GM12891 (cell line): ENCODE results near the gene ABHD6.
"Not testable (repeated sequence)": the region's sequence is repeated elsewhere in the genome, so short reads cannot be mapped to it uniquely, and the experiment has no call there.

Experiments
- DNase-seq: peaks from one replicate; pipeline ENCODE4 v3.0.0; 2011; ENCODE audit warnings: low spot score; ENCODE audit not compliant: insufficient read length
- FAIRE-seq: peaks from 2 replicates; lab custom pipeline; 2011; peaks lifted over from hg19 to GRCh38; lab: Jason Lieb, UNC
- PAX5 ChIP-seq: IDR thresholded peaks from 2 replicates; pipeline ENCODE4 v1.6.1; 2011; ENCODE audit warnings: low read length, moderate library complexity, mild to moderate bottlenecking; ENCODE audit not compliant: insufficient read depth, severe bottlenecking
- POLR2A ChIP-seq: IDR thresholded peaks from 2 replicates; pipeline ENCODE4 v1.6.1; 2011; ENCODE audit warnings: low read depth, low read length, control low read depth
- POLR2AphosphoS5 ChIP-seq: IDR thresholded peaks from 2 replicates; pipeline ENCODE4 v1.6.1; 2011; ENCODE audit warnings: low read depth, low read length, control low read depth
- POU2F2 ChIP-seq: IDR thresholded peaks from 2 replicates; pipeline ENCODE4 v1.6.1; 2011; ENCODE audit warnings: low read depth, mild to moderate bottlenecking, control low read depth, low read length, moderate library complexity
- SPI1 ChIP-seq: IDR thresholded peaks from 2 replicates; pipeline ENCODE4 v1.6.1; 2011; ENCODE audit warnings: low read depth, low read length, control low read depth
- TAF1 ChIP-seq: IDR thresholded peaks from 2 replicates; pipeline ENCODE4 v1.6.1; 2011; ENCODE audit warnings: low read depth, low read length, control low read depth

ABHD6 gene

DNA sequence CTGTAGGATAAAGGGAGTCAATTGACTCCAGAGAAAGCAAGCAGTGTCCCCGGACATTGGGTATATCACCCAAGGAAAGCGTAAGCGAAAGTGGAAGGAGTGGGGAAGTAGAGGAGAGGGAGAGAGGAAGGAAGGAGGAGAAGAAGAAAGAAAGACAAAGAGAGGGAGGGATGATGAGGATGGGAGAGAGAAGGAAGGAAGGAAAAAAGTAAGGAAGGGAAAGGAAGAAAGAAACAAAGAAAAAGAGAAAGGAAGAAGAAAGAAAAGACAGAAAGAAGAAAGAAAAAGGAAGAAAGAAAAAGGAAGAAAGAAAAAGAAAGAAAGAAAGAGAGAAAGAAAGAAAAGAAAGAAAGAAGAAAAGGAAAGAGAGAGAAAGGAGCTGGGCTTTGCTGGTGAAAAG, 27.7 kb upstream of the ABHD6 start:
- TF ChIP-seq POLR2AphosphoS5, result no peak
- TF ChIP-seq POLR2A, result no peak
- no peak for TF ChIP-seq SPI1
- TF ChIP-seq TAF1, result no peak
- no peak for TF ChIP-seq POU2F2
- no peak for TF ChIP-seq PAX5
- FAIRE-seq (no peak), DNase-seq (no peak)

DNA sequence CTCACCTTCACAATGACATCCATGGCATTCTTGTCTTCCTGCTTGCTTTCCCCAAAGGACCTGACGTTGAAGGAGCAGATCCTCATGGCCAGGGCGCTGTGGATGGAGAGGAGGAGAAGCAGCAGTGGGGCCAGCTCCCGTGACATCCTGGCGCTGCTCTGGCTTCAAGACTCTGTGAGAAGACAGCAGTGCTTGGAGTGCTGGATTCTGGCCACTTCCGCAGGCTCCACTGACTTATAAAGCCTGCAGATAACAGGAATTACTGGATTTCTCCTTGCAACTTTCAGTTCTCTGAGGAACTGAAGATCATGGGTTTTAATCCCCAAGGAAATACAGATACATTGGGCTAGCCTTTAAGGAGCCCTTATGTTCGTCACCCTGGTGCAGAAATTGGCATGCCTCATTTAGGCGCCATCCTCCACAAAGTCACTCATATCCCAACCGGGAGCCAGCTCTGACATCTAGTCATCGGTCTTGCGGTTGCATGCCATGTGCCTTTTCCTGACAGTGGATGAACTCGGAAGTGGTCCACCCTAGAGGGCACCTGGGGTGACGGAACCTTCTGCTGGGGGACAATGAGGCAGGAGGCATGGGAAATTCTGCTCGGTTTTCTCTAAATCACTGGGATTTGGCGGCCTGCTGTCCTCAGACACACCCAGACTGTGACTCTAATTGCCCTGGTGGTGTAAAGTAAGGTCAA, 26.7 kb upstream of the ABHD6 start, which contains the start of gene DNASE1L3:
Gene DNASE1L3 (minus strand): TSS at position 212 of the 700 bp plus-strand sequence. CDS start 66 bp downstream, at position 146.
- TF ChIP-seq POLR2AphosphoS5 (no peak), SPI1 (no peak), POLR2A (no peak), POU2F2 (no peak), TAF1 (no peak), PAX5 (no peak)
- FAIRE-seq (no peak), DNase-seq (no peak)

DNA sequence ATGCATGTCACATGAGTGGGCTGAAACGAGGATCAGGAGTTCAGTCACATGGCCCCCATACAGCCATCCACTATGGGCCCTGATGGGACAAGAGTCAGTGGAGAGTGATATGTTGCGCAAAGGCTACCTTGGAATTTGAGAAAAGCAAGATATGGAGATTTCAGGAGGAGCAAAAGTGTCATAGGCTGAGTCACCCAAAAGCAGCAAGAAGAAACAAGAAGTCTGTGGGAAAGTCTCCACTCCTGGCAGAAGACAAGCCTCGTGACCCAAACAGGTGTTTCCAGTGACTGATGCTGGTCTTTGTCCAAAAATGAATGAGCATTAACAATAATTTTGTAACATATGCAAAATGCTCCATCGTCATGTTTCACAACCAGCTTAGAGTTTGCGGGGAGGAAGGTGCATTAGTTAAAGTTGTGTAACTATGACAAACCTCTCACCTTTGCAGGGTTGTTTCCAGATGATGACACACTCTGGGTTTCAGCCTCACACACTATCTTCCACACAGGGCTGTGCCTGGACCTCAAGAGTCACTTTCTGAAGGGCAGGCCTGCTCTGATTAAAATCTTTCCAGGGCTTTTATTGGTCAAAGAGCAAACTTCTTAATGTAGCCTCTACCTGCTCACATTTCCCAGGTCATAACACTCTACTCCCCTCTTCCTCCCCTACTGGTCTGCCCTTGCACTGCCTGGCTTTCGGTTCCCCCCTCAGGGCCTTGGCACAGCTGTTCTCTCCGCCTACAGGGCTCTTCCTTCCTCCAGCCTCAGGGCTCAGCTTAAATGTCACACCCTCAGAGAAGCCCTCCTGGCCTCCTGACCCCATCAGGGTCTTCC, 22.9 kb upstream of the ABHD6 start:
- FAIRE-seq, result peak; percentile 97
- TF ChIP-seq POLR2A, result 0 out of 2 replicates have a peak, but pooled peaks have one; percentile 25
- peak; percentile 29; the same call in 1 of the 2 replicates for TF ChIP-seq POLR2AphosphoS5
- peak; percentile 89 for TF ChIP-seq POU2F2
- TF ChIP-seq SPI1, result peak; percentile 92
- 0 out of 2 replicates have a peak, but pooled peaks have one; percentile 49 for TF ChIP-seq TAF1
- no peak for TF ChIP-seq PAX5
- no peak for DNase-seq

DNA sequence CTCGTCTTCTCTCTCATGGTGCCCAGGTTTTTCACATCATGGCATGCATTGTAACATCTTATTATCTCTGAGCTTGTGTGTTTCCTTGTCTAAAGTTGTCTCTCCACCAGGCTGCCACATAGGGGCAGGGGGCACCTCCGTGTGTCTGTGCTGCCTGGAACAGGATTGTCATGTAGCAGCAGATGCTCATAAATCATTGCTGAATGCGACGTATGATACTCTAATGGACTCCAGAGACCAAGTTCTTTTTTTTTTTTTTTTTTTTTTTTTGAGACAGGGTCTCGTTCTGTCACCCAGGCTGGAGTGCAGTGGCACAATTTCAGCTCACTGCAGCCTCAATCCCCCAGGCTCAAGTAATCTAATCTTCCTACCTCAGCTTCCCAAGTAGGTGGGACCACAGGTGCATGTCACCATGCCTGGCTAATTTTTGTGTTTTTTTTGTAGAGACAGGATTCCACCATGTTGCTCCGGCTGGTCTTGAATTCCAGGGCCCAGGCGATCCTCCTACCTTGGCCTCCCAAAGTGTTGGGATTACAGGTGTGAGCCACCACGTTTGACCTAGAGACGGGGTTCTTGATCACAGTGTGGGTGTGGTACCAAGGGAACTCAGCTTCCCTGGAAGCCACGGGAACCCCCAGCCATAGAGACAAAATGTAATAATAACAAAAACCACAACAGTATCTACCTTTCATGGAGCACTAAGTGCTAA, 22.1 kb upstream of the ABHD6 start:
- DNase-seq, result no peak
- no peak for TF ChIP-seq SPI1
- no peak for TF ChIP-seq POLR2AphosphoS5
- TF ChIP-seq POLR2A, result no peak
- TF ChIP-seq PAX5, result no peak
- no peak for TF ChIP-seq POU2F2
- TF ChIP-seq TAF1, result no peak
- peak; percentile 28 for FAIRE-seq

DNA sequence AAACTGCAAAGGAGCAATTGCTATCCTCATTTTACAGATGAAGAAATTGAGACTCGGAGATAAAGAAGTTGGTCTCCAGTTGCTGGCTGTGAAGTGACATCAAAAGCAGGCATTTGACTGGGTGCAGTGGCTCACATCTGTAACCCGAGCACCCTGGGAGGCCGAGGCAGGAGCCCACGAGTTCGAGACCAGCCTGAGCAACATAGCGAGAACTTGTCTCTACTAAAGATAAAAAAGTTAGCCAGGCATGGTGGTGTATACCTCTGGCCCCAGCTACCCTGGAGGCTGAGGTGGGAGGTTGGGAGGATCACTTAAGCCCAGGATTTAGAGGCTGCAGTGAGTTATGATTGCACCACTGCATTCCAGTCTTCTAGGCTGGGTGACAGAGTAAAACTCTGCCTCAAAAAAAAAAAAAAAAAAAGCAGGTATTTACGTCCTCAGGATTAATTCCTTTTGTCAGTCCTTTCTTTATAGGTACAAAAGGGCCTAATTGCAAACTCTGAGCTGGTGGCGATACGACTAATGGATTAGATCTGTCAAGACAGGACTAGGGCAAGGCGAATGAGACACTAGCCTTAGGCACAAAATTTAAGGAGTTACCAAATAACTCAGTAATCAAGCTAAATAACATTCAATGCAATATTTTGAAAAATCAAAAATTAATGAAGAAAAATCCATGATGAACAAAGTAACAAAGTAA, 20.9 kb upstream of the ABHD6 start:
- TF ChIP-seq POLR2A, result no peak
- TF ChIP-seq SPI1, result no peak
- no peak for TF ChIP-seq TAF1
- no peak for TF ChIP-seq POLR2AphosphoS5
- no peak for TF ChIP-seq PAX5
- TF ChIP-seq POU2F2, result no peak

DNA sequence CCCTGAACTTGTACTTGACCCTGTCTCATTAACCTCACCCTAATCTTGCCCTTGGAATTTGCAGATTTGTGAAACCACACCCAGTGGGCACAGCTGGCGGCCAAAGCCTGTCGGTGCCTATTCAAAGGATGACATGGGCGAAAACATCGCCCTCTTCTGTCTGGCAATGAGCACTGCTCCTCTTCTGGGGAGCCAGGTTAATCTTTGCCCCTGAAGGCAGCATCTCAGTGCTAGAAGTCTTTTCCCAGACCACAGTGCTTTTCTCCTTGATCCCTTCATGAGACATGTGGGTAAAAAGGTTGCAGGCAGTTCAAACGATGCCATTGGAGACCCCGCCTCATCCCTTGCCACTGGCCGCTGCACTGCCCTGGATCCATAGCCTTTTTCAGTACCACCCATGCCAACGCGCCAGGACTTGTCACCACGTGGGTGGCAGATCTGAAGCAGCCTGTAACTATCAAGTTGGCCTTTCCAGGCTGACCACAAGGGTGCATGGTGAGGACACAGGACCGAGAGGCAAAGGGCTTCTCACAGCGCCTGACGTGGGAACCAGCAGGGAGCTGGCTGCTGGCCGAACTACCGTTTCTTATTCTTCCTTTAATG, 20.3 kb upstream of the ABHD6 start:
- TF ChIP-seq SPI1, result no peak
- no peak for TF ChIP-seq POLR2AphosphoS5
- TF ChIP-seq TAF1, result no peak
- TF ChIP-seq POU2F2, result no peak; the same call in 1 of the 2 replicates
- TF ChIP-seq POLR2A, result no peak
- no peak for TF ChIP-seq PAX5
- no peak for DNase-seq
- peak; percentile 89 for FAIRE-seq

More for the DNA sequence above, 20.9 kb upstream of the ABHD6 start:
- FAIRE-seq, result no peak
- DNase-seq, result no peak

DNA sequence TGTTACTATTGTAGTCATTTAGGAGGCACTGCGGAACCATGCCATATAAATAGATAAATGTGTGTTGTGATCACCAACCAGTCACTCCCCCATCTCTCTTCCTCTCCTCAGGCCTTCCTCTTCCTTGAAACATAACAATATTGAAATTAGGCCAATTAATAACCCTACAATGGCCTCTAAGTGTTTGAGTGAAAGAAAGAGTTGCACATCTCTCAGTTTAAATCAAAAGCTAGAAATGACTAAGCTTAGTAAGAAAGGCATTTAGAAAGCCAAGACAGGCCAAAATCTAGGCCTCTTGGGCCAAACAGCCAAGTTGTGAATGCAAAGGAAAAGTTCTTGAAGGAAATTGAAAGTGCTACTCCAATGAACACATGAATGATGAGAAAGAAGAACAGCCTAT, 18.7 kb upstream of the ABHD6 start:
- TF ChIP-seq PAX5 (no peak), SPI1 (peak; percentile 59)
- no peak for DNase-seq
- peak; percentile 13 for FAIRE-seq

DNA sequence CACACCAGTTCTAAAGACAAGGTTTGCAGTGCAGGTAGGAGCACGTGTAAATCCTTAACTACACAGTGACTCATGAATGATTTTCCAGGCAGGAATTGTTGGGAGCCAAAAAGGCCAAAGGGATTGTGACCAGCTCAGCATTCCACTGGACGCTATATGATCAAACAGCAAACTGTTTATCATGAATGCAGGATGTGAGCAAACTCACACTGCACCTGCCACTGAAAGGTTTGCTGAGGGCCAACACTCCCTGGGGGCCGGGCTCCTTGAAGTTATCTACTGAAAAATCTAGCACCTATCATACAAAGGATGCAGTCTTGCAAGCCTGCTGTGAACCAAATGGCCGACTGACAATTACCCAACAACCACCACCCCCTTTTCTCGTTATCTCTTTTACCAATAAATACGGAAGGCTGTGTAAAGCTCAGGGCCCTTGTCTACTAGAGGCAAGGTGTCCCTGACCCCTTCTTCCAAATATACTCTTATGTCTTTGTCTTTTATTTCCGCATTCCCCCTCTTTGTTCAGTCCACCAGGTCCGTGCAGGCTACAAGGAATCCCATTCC, 15.3 kb upstream of the ABHD6 start:
- DNase-seq, result no peak
- TF ChIP-seq POLR2AphosphoS5 (no peak), POU2F2 (no peak), TAF1 (no peak), SPI1 (no peak), PAX5 (no peak), POLR2A (no peak)
- FAIRE-seq, result no peak

DNA sequence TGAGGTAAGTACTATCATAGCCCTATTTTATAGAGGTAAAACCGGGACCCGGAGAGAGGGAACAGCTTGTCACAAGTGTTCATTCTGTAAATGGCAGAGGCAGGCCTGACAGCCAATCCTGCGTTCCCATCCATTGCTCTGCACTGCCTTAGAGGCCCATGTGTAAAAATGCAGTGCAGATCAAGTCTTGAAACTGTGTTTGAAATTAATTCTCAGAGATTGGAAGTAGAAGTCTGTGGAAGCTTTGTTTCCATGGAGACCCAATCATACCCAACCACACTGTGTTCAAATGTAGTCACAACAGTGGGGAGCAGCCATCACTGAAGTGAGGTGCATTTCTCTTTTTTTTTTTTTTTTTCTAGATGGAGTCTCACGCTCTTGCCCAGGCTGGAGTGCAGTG, 13.7 kb upstream of the ABHD6 start:
- DNase-seq (no peak), FAIRE-seq (no peak)
- no peak for TF ChIP-seq POLR2AphosphoS5
- TF ChIP-seq PAX5, result no peak
- no peak for TF ChIP-seq POLR2A
- TF ChIP-seq POU2F2, result no peak
- no peak for TF ChIP-seq TAF1
- no peak for TF ChIP-seq SPI1

DNA sequence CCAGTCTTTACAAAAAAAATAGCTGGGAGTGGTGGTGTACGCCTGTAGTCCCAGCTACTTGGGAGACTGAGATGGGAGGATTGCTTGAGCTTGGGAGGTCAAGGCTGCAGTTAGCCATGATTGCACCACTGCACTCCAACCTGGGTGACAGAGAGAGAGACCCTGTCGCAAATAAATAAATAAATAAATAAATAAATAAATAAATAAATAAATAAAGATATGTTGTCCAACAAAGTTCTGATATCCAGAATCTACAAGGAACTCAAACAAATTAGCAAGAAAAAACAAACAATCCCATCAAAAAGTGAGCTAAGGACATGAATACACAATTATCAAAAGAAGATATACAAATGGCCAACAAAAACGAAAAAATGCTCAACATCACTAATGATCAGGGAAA, 9.7 kb upstream of the ABHD6 start:
- not testable (repeated sequence) for FAIRE-seq, DNase-seq
